GM19324 (cell line): Measurements from ENCODE around the gene TPR.
A peak's percentile ranks its signal among the peaks of the same experiment; 100 is the strongest.
"Not testable (repeated sequence)": the region's sequence is repeated elsewhere in the genome, so short reads cannot be mapped to it uniquely, and the experiment has no call there.

Source experiments
- ATAC-seq: cut with Tn5 transposase; IDR thresholded peaks from one replicate; pipeline ENCODE4 v1.9.1; 2021; ENCODE audit warnings: mild to moderate bottlenecking, moderate library complexity; ENCODE audit not compliant: unreplicated experiment, low FRiP score

TPR gene

GRCh38 chr1:186375152-186375928, at the start of gene TPR, which contains the start of gene ODR4:
Gene TPR, minus strand, starts transcription at chr1:186375253. Its CDS starts 225 bp downstream, at chr1:186375028.
Gene ODR4, plus strand, starts transcription at chr1:186375838. Its CDS starts 3,948 bp downstream, at chr1:186379786.
- peak; percentile 94 for ATAC-seq

DNA sequence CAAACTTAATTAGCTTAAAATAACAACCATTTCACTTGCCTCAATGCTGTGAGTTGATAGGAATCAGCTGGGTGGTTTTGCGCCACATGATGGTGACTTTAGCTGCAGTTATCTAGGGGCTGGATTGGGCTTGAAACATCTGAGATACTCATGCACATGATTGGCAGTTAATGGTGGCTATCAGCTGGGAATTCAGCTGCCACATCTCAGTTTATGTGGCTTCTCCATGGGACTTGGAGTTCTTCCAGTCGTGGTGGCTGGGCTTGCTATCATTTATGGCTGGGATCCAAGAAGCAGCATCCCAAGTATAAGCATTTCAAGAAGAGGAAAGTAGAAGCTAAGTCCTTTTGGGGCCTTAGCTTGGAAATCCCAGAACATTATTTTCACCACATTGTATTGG, 49.5 kb upstream of the TPR start:
- no peak for ATAC-seq

DNA sequence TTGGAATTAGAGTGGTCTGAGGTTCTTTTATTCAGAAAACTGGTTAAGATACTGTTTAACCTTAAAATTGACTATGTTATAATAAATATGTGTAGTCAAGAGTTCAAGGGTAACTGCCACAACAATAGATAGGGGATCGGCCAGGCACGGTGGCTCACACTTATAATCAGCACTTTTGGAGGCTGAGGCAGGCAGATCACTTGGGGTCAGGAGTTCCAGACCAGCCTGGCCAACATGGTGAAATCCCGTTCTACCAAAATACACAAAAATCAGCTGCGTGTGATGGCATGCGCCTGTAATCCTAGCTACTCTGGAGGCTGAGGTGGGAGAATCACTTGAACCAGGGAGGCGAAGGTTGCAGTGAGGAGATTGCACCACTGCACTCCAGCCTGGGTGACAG, 46.4 kb upstream of the TPR start:
- ATAC-seq = no peak

DNA sequence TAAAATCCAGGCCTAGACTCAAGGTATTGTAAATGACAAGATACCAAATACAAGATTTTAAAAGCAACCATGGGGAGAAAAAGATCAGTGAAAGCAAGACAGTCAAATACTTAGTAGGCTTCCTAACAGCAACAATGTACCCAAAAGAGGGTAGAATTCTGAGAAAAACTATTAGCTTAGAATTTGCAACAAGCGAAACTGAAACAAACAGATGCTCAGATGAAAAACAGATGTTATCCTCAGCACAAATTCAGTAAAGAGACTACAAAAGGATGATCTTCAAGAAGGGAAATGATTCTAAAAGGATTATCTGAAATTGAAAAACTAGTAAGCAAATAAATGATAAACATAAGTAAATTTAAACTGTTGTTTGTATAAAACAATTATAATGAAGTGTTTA, 45.9 kb upstream of the TPR start:
- ATAC-seq = peak; percentile 92

DNA sequence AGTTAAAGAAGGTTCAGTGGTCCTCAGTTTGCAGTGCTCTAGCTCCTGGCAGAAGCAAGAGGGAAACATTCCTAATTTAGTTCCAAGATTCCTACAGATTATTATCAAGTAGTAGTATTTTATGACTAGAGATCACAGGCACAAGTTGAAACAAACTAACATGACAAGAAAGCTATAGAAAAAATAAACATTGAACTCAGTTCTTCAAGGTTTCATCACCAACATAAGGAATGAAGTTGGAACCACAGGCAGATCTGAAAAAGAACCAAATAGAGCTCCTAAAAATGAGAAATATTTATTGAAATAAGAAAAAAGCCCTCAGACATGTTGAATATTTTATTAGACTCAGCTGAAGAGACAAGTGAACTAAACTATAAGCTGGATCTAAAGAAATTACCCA, 45.3 kb upstream of the TPR start:
- ATAC-seq = no peak

- no peak for ATAC-seq
These were observed 43.5 kb upstream of the TPR start for GRCh38 chr1:186418503-186418902.

DNA sequence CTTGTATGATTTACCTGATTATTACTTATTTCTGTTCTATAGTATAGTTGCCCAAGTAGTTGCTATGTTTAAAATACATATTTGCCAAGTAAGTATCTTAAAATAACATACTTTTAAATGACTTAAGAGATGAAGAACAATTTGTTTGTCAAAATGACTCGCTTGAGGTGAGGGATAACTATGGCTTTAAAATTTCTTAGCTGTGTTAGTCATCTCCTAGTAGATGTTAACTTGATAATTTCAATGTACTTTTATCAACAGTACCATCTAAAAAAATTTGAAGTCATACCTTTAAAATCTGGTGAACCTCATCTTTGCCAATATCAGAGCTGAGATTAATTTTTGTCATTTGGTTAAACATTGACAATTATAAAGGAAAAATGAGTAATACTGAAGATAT, 38.3 kb upstream of the TPR start:
- ATAC-seq = no peak

DNA sequence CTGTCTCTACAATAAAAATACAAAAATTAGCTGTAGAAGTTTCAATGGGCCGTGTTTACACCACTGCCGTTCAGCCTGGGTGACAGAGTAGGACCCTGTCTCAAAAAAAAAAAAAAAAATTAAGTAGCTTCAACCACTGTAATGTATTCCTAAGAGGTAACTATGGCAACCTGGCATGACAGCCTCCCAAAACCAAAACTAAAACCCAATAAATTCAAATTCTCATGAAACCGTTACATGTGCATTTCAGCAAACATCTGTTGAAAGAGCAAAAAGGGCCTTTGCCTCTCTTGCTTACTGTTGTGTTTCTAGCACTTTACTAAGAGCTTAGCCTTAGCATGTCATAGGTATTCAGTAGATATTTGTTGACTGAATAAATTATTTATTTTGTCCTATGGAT, 34.0 kb upstream of the TPR start:
- peak; percentile 81 for ATAC-seq

GRCh38 chr1:186404454-186405051, 29.5 kb upstream of the TPR start:
- no peak for ATAC-seq

- ATAC-seq = no peak
These were observed 28.6 kb upstream of the TPR start for GRCh38 chr1:186403632-186404031.

GRCh38 chr1:186401446-186401845, 26.4 kb upstream of the TPR start:
- ATAC-seq = not testable (repeated sequence)

DNA sequence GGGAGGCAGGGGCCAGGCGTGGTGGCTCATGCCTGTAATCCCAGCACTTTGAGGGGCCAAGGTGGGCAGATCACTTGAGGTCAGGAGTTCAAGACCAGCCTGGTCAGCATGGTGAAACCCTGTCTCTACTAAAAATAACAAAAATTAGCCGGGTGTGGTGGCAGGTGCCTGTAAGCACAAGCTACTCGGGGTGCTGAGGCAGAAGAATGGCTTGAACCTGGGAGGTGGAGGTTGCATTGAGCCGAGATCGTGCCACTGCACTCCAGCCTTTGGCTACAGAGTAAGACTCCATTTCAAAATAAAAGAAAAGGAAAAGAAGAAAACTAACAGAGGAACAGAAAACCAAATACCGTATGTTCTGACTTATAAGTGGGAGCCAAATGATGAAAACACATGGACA, 17.7 kb upstream of the TPR start:
- ATAC-seq = not testable (repeated sequence)

DNA sequence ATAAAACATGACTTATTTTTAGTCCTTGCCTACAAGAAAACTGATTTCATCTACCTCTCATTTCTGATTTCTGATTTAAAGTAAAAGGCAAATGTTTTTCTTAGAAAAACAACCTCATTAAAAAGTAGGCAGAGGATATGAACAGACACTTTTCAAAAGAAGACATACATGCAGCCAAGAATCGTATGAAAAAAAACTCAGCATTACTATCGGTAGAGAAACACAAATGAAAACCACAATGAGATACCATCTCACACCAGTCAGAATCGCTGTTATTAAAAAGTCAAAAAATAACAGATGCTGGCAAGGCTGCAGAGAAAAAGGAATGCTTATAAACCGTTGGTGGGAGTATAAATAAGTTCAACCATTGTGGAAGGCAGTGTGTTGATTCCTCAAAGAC, 16.8 kb upstream of the TPR start:
- ATAC-seq = no peak

DNA sequence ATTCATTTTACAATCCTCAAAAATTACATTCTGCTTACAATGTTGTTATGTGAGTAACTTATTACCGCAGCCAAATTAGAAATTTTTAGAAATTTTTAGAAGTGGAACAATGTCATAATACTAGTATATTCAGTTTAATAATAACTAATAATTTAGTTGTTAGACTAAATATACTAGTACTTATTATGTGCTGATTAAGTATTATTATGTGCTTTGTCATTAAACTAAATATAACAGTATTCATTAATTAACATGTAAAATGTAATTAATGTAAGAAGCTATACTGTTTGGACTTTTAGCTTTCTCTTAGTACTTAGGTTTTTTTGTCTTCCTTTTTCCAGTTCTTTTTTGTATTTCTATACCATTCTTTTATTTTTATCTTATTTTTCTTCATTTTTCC, 15.9 kb upstream of the TPR start:
- no peak for ATAC-seq

- ATAC-seq = no peak
These were observed 11.8 kb upstream of the TPR start for GRCh38 chr1:186386725-186387383.

DNA sequence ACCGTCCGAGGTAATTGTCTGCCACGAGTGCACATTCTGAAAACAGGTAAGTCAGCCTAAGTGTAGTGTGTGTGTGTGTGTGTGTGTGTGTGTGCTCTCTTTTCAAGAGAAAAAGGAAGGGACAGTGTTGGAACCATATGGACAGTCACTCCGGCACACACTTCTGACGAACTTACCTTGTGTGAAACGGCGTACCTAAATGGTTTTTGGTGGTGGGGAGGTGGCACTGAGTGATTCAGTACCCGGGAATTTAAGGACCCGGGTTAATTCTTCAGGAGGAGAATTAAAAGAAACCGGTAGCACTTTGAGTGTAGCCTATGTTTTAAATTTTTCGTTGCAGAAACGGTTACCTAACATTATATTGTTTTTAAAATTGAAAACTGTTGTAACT, 871 bp upstream of the TPR start:
- no peak for ATAC-seq

DNA sequence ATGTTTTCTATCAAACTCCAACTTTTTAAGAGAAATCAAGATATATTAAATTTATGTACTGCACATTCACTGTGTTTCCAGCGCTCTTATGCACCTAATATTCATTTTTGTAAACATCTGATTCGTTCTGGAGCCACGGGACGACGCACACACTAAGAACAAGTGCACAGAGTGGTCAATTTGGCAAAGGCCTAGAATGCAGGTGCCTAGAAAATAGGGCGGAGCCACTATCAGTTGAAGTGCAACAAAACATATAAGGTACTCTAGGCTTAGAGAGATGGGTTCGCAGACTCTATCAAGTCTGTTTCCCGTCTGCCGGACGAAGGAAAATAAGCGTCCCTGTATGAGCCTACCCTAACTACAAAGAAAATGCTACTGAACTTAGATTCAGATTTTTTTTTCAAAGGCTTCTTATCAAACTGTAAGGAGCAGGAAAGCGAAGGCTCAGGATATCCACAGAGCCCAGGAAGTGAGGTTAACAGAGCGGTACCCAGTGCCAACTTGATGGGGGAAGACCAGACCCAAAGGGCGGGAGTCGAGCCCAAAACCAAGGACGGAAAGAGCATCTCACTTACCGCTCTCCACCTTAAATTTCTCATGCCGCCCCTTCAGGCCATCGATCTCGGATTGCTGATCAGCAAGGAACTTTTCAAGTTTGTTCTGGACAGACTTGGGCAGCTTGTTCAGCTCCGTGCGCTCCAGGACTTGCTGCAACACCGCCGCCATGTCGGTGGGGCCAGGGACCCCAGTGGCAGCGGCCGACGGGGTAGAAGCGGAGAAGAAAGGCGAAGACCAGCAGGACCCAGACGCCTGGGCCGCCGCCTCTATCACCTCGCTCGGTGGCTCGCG, 526 bp downstream of the TPR start:
- peak; percentile 17 for ATAC-seq

GRCh38 chr1:186347837-186348691, 27.0 kb downstream of the TPR start:
- ATAC-seq = not testable (repeated sequence)

DNA sequence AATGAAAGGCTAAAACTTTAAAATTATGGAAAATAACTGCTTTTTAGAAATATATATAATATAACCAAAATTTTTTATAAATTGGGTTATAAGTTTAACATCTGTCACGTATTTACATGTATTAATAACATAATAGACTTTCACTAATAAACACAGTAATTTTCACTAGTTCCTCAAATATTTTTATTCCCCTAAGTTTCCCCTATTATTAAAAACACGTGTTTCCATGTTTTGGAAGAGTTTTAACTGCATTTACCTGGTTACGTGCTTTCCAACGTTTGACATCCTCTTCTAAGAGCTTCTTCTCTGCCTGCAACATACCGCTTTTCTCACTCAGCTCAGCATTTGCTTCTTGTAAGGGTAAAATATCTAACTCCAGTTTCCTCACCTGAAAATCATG, 34.3 kb downstream of the TPR start:
- ATAC-seq = no peak

- no peak for ATAC-seq
These were observed 37.5 kb downstream of the TPR start for GRCh38 chr1:186337554-186337953.
